ENCODE measurements around the gene TMEM121.
A peak's percentile ranks its signal among the peaks of the same experiment; 100 is the strongest.
"Not testable (repeated sequence)": the region's sequence is repeated elsewhere in the genome, so short reads cannot be mapped to it uniquely, and the experiment has no call there.

TMEM121 gene

DNA sequence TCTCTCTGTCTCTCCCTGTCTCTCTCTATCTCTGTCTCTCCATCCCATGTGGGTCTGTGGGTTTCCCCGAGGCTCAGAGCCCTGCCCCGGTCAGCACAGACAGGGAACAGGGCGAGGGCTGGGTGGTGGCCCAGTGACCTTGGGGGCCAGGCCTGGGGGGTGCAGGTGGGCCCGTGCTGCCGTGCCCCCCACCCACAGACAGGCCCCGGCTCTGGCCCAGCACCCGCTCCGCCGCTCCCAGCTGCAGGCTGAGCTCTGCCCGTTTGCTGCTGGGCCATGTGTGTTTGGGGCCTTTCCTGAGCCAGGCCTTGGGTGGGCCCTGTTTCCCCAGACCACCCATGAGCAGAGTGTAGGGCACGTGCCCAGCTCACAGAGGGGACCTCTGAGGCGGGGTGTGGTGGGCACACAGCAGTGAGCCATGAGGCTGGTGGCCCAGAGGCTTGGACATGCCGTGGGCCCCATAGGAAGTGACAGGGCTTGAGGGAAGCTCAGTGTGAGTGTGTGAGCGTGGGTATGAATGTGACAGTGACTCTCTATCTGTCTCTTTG is 51.0 kb downstream of the TMEM121 start:
- Histone ChIP-seq H3K9ac (ENCODE audit: low read length) (peak overlapping the region; percentile 77), H3K79me2 (ENCODE audit: insufficient read depth, low read length) (no peaks in the 10 kb centered on the region; the same call in 1 of the 2 replicates), H3K4me2 (ENCODE audit: low read depth, low read length, poor library complexity, severe bottlenecking) (peak overlapping the region; percentile 64), H3K4me3 (ENCODE audit: insufficient read depth, low read length, poor library complexity, severe bottlenecking) (no peak overlapping the region), H3F3A (ENCODE audit: insufficient read depth) (peaks cover 35% of the 10 kb centered on the region), H3K27ac (ENCODE audit: low read depth, low read length) (peak overlapping the region; percentile 100), H2AFZ (ENCODE audit: low read depth, low read length, severe bottlenecking) (no peak overlapping the region), H3K9me2 (replicated peaks; ENCODE audit: insufficient read depth, low read length) (no peaks in the 10 kb centered on the region), H3K27me3 (ENCODE audit: low read length) (no peaks in the 10 kb centered on the region), H3K36me3 (ENCODE audit: low read length) (no peaks in the 10 kb centered on the region), H4K20me1 (ENCODE audit: low read depth, low read length) (no peaks in the 10 kb centered on the region), H3K9me3 (ENCODE audit: insufficient read depth, low read length) (no peaks in the 10 kb centered on the region)
- TF ChIP-seq EZH2phosphoT487 (conservative IDR thresholded peaks at IDR 0.05; ENCODE audit: low read length), result no peak
- TF ChIP-seq, protein P1, sequence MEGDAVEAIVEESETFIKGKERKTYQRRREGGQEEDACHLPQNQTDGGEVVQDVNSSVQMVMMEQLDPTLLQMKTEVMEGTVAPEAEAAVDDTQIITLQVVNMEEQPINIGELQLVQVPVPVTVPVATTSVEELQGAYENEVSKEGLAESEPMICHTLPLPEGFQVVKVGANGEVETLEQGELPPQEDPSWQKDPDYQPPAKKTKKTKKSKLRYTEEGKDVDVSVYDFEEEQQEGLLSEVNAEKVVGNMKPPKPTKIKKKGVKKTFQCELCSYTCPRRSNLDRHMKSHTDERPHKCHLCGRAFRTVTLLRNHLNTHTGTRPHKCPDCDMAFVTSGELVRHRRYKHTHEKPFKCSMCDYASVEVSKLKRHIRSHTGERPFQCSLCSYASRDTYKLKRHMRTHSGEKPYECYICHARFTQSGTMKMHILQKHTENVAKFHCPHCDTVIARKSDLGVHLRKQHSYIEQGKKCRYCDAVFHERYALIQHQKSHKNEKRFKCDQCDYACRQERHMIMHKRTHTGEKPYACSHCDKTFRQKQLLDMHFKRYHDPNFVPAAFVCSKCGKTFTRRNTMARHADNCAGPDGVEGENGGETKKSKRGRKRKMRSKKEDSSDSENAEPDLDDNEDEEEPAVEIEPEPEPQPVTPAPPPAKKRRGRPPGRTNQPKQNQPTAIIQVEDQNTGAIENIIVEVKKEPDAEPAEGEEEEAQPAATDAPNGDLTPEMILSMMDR (IDR thresholded peaks at IDR 0.05; ENCODE audit: insufficient read depth, low read length, poor library complexity, severe bottlenecking), result no peak

DNA sequence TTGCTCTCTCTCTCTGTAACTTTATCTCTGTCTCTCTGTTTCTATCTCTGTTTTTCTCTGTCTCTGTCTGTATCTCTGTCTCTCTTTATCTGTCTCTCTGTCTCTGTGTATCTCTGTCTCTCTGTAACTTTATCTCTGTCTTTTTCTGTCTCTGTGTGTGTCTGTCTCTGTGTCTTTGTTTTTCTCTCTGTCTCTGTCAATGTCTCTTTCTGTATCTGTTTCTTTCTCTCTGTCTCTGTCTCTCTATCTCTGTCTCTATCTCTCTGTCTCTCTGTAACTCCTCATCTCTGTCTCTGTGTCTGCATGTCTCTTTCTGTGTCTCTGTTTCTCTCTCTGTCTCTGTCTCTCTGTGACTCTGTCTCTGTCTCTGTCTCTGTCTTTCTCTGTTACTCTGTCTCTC is 51.7 kb downstream of the TMEM121 start:
- Histone ChIP-seq H3K27me3 (ENCODE audit: low read length) (no peaks in the 10 kb centered on the region), H3K27ac (ENCODE audit: low read depth, low read length) (peak overlapping the region; percentile 100), H3K4me2 (ENCODE audit: low read depth, low read length, poor library complexity, severe bottlenecking) (peak overlapping the region; percentile 64), H3K4me3 (ENCODE audit: insufficient read depth, low read length, poor library complexity, severe bottlenecking) (no peak overlapping the region), H3K36me3 (ENCODE audit: low read length) (no peaks in the 10 kb centered on the region), H4K20me1 (ENCODE audit: low read depth, low read length) (no peaks in the 10 kb centered on the region), H3F3A (ENCODE audit: insufficient read depth) (peaks cover 37% of the 10 kb centered on the region), H3K9ac (ENCODE audit: low read length) (peak overlapping the region; percentile 77), H2AFZ (ENCODE audit: low read depth, low read length, severe bottlenecking) (no peak overlapping the region), H3K79me2 (ENCODE audit: insufficient read depth, low read length) (no peaks in the 10 kb centered on the region; the same call in 1 of the 2 replicates), H3K9me3 (ENCODE audit: insufficient read depth, low read length) (no peaks in the 10 kb centered on the region), H3K9me2 (replicated peaks; ENCODE audit: insufficient read depth, low read length) (no peaks in the 10 kb centered on the region)
- TF ChIP-seq EZH2phosphoT487 (conservative IDR thresholded peaks at IDR 0.05; ENCODE audit: low read length), result no peak
- TF ChIP-seq, protein P1 (IDR thresholded peaks at IDR 0.05; ENCODE audit: insufficient read depth, low read length, poor library complexity, severe bottlenecking), result no peak

DNA sequence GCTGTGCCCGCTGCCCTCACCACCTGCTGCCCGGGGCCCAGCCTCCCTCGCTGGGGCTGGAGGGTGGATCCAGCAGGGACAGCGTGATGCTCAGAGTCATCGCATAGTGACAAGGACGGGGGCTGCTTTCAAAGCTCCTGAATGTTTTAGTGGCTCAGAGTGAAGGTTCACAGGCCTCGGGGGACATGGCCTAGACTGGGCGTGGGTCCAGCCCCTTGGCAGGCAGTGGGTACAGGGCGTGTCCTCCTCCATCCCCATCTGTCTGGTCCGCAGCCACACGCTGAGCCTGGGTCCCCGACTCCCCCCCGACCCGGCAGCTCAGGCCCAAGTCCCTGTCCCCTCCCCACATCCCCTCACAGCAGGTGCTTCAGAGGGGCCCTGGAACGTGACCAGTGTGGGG is 52.8 kb downstream of the TMEM121 start:
- not testable (repeated sequence) for H3K79me2 ChIP-seq (ENCODE audit: insufficient read depth, low read length); H3K9me3 ChIP-seq (ENCODE audit: insufficient read depth, low read length); H3K9me2 ChIP-seq (replicated peaks; ENCODE audit: insufficient read depth, low read length); H3K4me3 ChIP-seq (ENCODE audit: insufficient read depth, low read length, poor library complexity, severe bottlenecking); H3K36me3 ChIP-seq (ENCODE audit: low read length); H3K27me3 ChIP-seq (ENCODE audit: low read length); H3K27ac ChIP-seq (ENCODE audit: low read depth, low read length); H3K4me2 ChIP-seq (ENCODE audit: low read depth, low read length, poor library complexity, severe bottlenecking); H2AFZ ChIP-seq (ENCODE audit: low read depth, low read length, severe bottlenecking); H3K9ac ChIP-seq (ENCODE audit: low read length); H4K20me1 ChIP-seq (ENCODE audit: low read depth, low read length)
- H3F3A ChIP-seq (ENCODE audit: insufficient read depth), result peaks cover 33% of the 10 kb centered on the region
